CD4-positive, CD25-positive, alpha-beta regulatory T cell (primary cell): ENCODE measurements around the gene DHRS11. TPM values are rescaled to one million over a fixed set of nuclear protein-coding genes. Genes with fewer than 3 reads are reported as not detected.

Experiments
- ATAC-seq, 2 donors: fragments of 150-1000 bp; cut with Tn5 transposase; one replicate each; pipeline ENCODE4 v1.10.0; 2021; ENCODE audit warnings: low read depth in 2 of 2, moderate number of reproducible peaks in 2 of 2, moderate library complexity in 1 of 2
- DNase-seq, 3 donors: peaks; one replicate each; pipeline versions ENCODE4 v3.0.0 to v3.0.0-alpha.2; 2012 to 2022; ENCODE audit warnings: mixed read lengths in 1 of 3
- H3K27ac ChIP-seq: one replicate; pipeline ENCODE4 v1.7.0; 2013; ENCODE audit warnings: mild to moderate bottlenecking, low read length; ENCODE audit not compliant: insufficient read depth, poor library complexity, severe bottlenecking
- H3K27me3 ChIP-seq: one replicate; pipeline ENCODE4 v1.7.0; 2013; ENCODE audit warnings: low read length; ENCODE audit not compliant: control insufficient read depth, insufficient read depth
- H3K36me3 ChIP-seq: one replicate; pipeline ENCODE4 v1.7.0; 2013; ENCODE audit warnings: mild to moderate bottlenecking, low read length, moderate library complexity; ENCODE audit not compliant: control insufficient read depth, insufficient read depth
- H3K4me1 ChIP-seq: 2 replicates; pipeline ENCODE4 v1.7.0; 2013; ENCODE audit warnings: mild to moderate bottlenecking, low read length; ENCODE audit not compliant: insufficient read depth, control insufficient read depth, poor library complexity, severe bottlenecking
- H3K4me3 ChIP-seq: one replicate; pipeline ENCODE4 v1.7.0; 2013; ENCODE audit warnings: low read depth, mild to moderate bottlenecking, low read length, moderate library complexity
- H3K9me3 ChIP-seq, 2 experiments: 1 replicate in 1 of 2; 2 replicates in 1 of 2; pipeline ENCODE4 v1.7.0; 2013; ENCODE audit warnings: low read length in 2 of 2, mild to moderate bottlenecking in 1 of 2, moderate library complexity in 1 of 2; ENCODE audit not compliant: control insufficient read depth in 2 of 2
- H3K27ac Mint-ChIP-seq, 3 donors: one replicate each; pipeline ENCODE4 v1.8.0; 2020 to 2022; ENCODE audit warnings: mild to moderate bottlenecking in 3 of 3, mixed read lengths in 3 of 3, moderate library complexity in 2 of 3
- H3K27me3 Mint-ChIP-seq: one replicate; pipeline ENCODE4 v1.8.0; 2022; ENCODE audit warnings: mild to moderate bottlenecking, mixed read lengths
- H3K36me3 Mint-ChIP-seq: one replicate; pipeline ENCODE4 v1.8.0; 2020; ENCODE audit warnings: mixed read lengths
- H3K4me1 Mint-ChIP-seq, 4 donors: one replicate each; pipeline ENCODE4 v1.8.0; 2020 to 2022; ENCODE audit warnings: mixed read lengths in 4 of 4, mild to moderate bottlenecking in 1 of 4
- H3K4me3 Mint-ChIP-seq, 4 donors: one replicate each; pipeline ENCODE4 v1.8.0; 2020 to 2022; ENCODE audit warnings: mild to moderate bottlenecking in 4 of 4, mixed read lengths in 4 of 4, moderate library complexity in 3 of 4
- H3K9me3 Mint-ChIP-seq, 7 donors: one replicate each; pipeline ENCODE4 v1.8.0; 2020 to 2022; ENCODE audit warnings: mixed read lengths in 7 of 7, mild to moderate bottlenecking in 3 of 7, moderate library complexity in 2 of 7
- polyA plus RNA-seq, 4 donors: library from polyadenylated mRNA; unstranded; fragments of 300-500 nt; fragmentation: Illumina TruSeq; gene quantifications; one replicate each; pipeline ENCODE4 v1.2.3, GENCODE V29; 2021
- total RNA-seq: library from RNA; stranded (reverse); gene quantifications from one replicate; pipeline ENCODE4 v1.2.3, GENCODE V29; 2022

The DHRS11 gene
- total and polyA plus RNA-seq, 5 donors from 2014 or later = 3.3 to 5.5 (median 4.7) TPM

GRCh38 chr17:36647636-36648035 is 56.0 kb downstream of the DHRS11 start:
- H3K27ac ChIP-seq = no peak overlapping the region
- Mint-ChIP-seq H3K36me3 (no peaks in the 10 kb centered on the region), H3K9me3 (peaks cover 0 to 2% (median 0%) of the 10 kb centered on the region in 7 donors), H3K4me1 (peaks cover 0 to 6% (median 3%) of the 10 kb centered on the region in 4 donors), H3K27me3 (peaks cover 62% of the 10 kb centered on the region), H3K4me3 (no peak overlapping the region), H3K27ac (no peak overlapping the region)
- ATAC-seq (no peak), DNase-seq (no peak)
- H3K4me3 ChIP-seq = no peak overlapping the region
- H3K4me1 ChIP-seq = no peaks in the 10 kb centered on the region
- no peaks in the 10 kb centered on the region for H3K36me3 ChIP-seq
- peaks cover 25% of the 10 kb centered on the region for H3K27me3 ChIP-seq
- no peaks in the 10 kb centered on the region for H3K9me3 ChIP-seq

GRCh38 chr17:36650096-36650775 is 58.6 kb downstream of the DHRS11 start:
- H3K27me3 Mint-ChIP-seq = peaks cover 42% of the 10 kb centered on the region
- DNase-seq = no peak
- H3K27ac Mint-ChIP-seq = no peak overlapping the region
- no peaks in the 10 kb centered on the region for H3K4me1 Mint-ChIP-seq
- Histone ChIP-seq H3K4me1 (no peaks in the 10 kb centered on the region), H3K4me3 (no peak overlapping the region), H3K36me3 (no peaks in the 10 kb centered on the region), H3K27me3 (peaks cover 9% of the 10 kb centered on the region), H3K27ac (no peak overlapping the region), H3K9me3 (no peaks in the 10 kb centered on the region)
- ATAC-seq = no peak
- no peaks in the 10 kb centered on the region for H3K36me3 Mint-ChIP-seq
- no peaks in the 10 kb centered on the region for H3K9me3 Mint-ChIP-seq
- H3K4me3 Mint-ChIP-seq = no peak overlapping the region

Other genes starting within 250 kb of the DHRS11 start
- gene TBC1D3H, start 203.4 kb upstream of the DHRS11 start, total RNA-seq = not detected
- not detected for gene TBC1D3H, start 203.4 kb upstream of the DHRS11 start, polyA plus RNA-seq
- 51.5 TPM for gene ZNHIT3, start 105.2 kb upstream of the DHRS11 start, total RNA-seq
- 100 to 1,000 TPM; 110 to 137 (median 114) TPM for gene ZNHIT3, start 105.2 kb upstream of the DHRS11 start, polyA plus RNA-seq
- 86.1 TPM for gene MYO19, start 57.0 kb upstream of the DHRS11 start, total RNA-seq
- 1 to 10 TPM; 4.8 to 8.1 (median 5.9) TPM for gene MYO19, start 57.0 kb upstream of the DHRS11 start, polyA plus RNA-seq
- 6.2 TPM for gene PIGW, start 56.9 kb upstream of the DHRS11 start, total RNA-seq
- 10 to 100 TPM in 1 of 4 donors, 1 to 10 TPM in 3; 4.6 to 10.6 (median 7.3) TPM for gene PIGW, start 56.9 kb upstream of the DHRS11 start, polyA plus RNA-seq
- 144 TPM for gene GGNBP2, start 47.0 kb upstream of the DHRS11 start, total RNA-seq
- 10 to 100 TPM; 45.9 to 60.0 (median 53.0) TPM for gene GGNBP2, start 47.0 kb upstream of the DHRS11 start, polyA plus RNA-seq
- 3.2 TPM for gene MRM1, start 9.7 kb downstream of the DHRS11 start, total RNA-seq
- 1 to 10 TPM; 5.6 to 8.0 (median 7.4) TPM for gene MRM1, start 9.7 kb downstream of the DHRS11 start, polyA plus RNA-seq